ENCODE data around the gene HOXC12.

HOXC12 gene

DNA sequence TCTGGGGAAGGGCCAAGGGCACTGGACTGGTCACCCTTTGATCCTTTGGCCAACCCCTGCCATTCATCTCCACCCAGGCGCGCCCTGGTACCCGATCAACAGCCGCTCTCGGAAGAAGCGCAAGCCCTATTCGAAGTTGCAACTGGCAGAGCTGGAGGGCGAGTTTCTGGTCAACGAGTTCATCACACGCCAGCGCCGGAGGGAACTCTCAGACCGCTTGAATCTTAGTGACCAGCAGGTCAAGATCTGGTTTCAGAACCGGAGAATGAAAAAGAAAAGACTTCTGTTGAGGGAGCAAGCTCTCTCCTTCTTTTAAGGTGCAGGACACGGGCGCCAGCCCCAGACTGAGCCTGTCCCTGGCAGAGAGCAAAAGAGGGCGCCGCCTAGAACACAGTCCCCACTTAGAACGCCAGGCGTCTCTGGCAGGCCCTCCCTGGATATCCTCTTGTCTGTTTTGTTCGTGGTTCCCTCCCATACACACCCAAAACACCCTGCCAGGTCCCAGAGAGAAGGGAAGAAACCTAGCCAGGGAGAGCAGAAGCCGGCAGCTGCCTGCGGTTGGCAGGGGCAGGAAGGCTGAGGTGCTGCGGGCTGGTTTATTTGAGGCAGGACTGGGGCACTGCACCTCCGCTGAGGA lies 1.7 kb downstream of the HOXC12 start:
- no peak for DNase-seq (ENCODE audit: low read depth in 3 of 3, low spot score in 1 of 3)

DNA sequence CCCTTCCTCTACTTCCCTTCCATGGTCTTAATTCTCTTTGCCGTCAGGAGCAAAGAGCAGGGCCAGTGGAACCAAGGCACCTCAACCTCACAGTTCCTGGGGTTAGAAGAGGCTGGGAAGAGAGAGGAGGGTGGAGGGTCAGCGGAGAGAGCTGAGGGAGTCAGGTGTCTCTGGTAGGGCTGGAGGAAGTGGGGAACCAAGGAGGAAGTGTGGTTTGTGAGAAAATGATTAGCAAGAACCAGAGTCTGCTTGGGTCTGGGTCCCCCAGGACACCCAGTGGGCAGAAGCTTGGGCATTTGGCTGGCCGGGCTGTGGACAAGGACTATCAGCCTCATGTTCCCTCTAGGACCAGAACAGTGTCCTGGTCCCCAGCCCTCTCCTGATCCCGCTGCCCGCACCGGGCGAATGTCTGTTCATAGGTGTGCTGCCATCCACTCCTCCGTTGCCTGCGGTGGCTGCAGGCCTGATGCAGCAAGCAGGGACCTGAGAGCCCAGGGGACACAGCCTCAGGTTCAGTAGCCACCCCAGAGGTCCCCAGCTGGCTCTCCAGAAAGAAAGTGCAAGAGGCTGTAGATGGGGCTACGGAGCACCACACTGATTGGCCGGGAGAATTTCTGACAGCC lies 2.3 kb downstream of the HOXC12 start:
- DNase-seq (ENCODE audit: low read depth in 3 of 3, low spot score in 1 of 3), result no peak

DNA sequence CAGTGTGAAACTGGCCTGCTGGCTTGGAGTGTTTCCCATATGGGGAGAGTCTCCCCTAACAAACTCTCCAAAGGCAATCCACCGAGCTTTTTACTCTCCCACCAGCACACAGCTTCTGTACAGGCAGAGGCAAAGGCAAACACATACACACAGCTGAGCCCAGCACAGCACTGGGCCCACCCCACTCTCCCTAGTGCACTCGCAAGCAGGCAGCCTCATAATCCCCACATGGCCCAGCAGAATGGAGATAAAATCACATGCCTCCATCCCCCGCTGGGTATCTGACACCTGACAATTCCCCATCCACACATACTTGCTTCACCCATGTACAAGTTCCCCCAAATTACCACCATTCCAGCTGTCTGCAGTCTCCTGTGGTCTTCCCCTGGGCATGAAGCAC lies 3.4 kb downstream of the HOXC12 start:
- DNase-seq (ENCODE audit: low read depth in 3 of 3, low spot score in 1 of 3), result no peak

- no peak for DNase-seq (ENCODE audit: low read depth in 3 of 3, low spot score in 1 of 3)
These were observed 4.6 kb downstream of the HOXC12 start for GRCh38 chr12:53959314-53959713.

GRCh38 chr12:53960187-53961024 lies 5.7 kb downstream of the HOXC12 start:
- DNase-seq (ENCODE audit: low read depth in 3 of 3, low spot score in 1 of 3), result no peak

DNA sequence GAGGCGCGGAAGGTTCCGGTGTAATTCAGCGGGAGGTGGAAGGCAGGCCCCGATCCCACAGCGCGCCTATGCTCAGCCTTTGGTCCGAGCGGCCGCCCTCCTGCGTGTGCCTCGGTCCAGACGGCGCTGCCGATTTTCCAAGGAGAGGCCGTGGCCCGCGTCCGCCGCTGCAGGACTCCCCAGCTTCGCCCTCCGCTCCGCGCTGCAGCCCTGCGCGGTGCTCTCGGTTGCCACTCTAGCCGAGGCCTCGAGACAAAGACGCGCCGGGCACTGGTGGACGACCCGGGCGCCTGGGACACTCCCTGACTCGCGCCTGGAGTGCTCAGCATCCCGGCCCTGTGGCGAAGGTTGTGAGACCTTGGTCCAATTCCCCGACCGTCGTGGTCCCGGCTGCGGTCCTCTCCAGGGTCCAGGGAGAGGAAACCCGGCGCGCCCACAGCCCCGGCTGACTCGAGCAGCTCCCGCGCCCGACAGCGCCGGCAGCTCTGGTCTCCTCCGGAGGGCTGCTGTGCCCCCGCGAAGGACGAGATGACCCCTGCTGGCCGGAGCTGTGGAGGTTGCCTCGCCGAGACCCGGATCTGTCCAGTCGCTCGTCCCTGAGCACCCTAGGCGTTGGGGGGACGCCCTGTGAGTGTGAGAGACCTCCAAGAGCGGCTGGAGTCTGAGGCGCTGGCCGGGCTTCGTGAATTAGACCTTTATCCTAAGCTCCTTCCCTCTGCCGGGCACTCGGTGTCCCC lies 6.5 kb downstream of the HOXC12 start:
- no peak for DNase-seq (ENCODE audit: low read depth in 3 of 3, low spot score in 1 of 3)

DNA sequence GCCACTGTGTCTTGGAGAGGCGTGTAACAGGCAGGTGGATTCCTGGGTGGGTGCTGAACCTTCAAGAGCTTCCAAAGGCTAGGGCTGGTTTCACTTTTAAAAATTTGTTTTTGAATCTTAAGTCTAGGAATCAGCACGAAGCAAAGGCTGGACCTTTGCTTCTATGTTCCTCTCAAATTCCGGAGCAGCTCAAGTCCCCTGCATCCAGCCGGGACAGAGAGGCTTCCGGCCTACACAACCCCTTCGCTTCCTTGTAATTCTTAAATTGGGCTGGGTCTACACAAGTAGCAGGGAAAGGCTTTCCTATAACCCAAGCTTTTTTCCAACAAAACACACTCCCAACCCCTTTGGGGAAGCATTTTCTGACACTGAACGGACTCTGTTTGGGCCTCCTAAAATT lies 8.3 kb downstream of the HOXC12 start:
- no peak for DNase-seq (ENCODE audit: low read depth in 3 of 3, low spot score in 1 of 3)

DNA sequence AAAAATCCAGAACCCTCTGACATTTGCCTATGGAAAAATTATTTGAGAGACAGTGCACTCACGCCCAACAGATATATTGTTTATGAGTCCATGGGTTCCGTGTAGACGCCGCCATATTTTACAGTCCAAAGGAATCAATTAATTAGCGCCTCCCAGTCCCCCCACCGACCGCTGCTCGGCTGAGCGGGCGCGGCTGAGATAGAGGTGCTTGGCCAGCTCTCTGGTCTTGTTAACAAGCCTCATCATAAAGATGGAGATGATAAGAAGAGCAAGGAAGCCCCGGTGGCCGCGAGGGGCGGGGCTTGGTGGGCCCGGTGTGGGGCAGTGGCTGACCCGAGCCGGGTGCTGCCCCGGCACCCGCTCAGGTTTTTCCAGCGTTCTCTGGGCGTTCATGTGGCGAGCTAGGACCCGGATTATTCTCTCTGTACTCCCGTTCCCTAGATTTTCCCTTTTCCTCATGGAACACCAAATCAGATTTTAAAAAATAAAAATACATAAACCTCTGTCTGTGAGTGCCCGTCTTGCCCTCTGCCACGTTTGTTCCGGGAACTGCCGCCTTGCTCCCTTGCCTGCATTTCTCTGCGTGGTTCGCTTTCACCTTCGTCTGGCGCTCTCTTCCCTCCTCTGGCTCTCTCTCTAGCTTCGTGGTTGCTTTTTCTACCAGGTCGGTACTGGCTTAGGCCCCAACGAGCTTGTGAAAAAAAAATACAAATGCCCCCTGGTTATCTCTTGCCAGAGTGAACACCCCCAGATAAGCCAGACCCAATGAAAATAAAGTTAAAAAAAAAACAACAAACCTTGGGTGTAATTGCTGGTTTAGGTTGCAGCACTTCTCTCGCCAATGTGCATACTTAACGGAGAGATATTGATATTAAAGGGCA lies 9.0 kb downstream of the HOXC12 start:
- no peak for DNase-seq (ENCODE audit: low read depth in 3 of 3, low spot score in 1 of 3)

DNA sequence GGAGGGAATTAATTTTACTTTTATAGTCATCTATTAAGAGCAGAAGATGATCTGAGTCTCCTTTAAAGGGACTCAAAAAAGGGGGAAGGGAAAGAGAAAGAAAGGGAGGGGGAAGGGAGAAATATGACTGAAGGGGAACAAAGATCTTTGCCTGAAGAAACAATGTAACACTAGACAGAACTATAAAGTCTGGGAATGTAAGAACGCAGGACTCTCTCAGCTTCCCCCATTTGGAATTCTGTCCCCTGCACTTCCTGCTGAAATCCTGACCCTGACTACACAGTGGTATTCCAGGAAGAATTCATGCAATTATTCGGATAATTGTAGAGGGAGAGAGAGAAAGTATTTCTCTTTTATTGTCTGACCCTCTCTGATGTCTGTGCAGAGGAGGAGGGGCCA lies 9.6 kb downstream of the HOXC12 start:
- DNase-seq (ENCODE audit: low read depth in 3 of 3, low spot score in 1 of 3), result no peak

GRCh38 chr12:53965281-53966084 lies 10.8 kb downstream of the HOXC12 start:
- DNase-seq (ENCODE audit: low read depth in 3 of 3, low spot score in 1 of 3), result no peak

GRCh38 chr12:53966085-53966384 lies 11.3 kb downstream of the HOXC12 start:
- no peak for DNase-seq (ENCODE audit: low read depth in 3 of 3, low spot score in 1 of 3)

DNA sequence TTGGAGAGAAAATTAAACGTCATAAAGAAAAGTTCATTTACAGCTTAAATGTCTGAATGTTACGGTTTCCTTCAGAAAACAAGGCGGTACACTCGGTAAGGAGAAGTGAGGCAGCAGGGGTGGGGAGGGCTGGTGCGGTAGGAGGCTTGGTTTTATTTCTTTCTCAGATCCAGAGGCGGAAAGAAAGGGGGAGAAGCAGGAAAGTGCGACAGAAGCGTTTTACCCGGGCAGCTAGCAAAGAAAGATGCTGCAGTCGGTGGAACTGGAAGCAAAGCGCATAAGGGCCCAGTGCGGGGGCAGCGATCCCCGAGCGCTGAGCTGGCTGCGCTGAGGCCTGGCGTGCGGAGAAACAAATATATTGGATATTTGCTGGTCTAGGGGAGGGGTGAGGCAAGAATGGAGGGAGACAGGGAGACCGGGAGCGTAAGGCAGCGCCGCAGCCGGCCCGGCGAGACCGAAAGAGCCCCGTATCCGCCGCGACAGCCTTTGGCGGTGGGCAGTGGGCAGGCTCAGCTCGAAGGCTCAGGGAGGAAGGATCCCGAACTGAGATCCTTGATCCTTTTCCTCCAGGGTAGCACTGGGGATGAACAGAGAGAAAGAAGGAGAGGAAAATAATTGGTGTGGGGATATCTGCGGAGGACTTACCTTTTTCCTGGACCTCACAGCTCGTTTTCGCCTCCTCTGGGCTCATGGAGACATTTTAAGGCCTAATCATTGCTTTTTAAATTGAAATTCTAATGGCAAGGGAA lies 11.9 kb downstream of the HOXC12 start:
- no peak for DNase-seq (ENCODE audit: low read depth in 3 of 3, low spot score in 1 of 3)

DNA sequence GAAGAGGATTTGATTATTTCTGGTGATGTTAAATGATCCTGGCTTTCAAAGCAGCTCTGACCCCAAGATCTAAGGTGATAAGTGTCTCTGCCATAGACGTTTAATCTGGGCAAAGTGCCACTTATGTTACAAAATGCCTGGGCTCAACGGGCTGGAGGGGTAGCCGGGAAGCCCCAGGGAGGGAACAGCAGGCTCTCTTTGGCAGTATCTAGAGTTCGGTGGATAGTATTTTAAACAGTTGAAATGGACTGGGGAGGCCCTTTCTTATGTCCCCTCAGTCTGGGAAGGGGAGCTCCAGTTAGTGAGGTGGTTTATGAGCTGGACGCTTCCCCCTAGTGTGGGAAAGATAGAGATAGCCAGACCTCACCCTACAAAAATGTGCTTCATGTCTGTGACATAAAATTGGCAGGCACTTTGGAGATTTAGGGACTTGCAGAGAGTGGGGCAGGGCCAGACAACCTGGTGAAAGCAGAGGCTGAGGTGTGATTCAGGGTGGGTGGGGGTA lies 12.8 kb downstream of the HOXC12 start:
- no peak for DNase-seq (ENCODE audit: low read depth in 3 of 3, low spot score in 1 of 3)

DNA sequence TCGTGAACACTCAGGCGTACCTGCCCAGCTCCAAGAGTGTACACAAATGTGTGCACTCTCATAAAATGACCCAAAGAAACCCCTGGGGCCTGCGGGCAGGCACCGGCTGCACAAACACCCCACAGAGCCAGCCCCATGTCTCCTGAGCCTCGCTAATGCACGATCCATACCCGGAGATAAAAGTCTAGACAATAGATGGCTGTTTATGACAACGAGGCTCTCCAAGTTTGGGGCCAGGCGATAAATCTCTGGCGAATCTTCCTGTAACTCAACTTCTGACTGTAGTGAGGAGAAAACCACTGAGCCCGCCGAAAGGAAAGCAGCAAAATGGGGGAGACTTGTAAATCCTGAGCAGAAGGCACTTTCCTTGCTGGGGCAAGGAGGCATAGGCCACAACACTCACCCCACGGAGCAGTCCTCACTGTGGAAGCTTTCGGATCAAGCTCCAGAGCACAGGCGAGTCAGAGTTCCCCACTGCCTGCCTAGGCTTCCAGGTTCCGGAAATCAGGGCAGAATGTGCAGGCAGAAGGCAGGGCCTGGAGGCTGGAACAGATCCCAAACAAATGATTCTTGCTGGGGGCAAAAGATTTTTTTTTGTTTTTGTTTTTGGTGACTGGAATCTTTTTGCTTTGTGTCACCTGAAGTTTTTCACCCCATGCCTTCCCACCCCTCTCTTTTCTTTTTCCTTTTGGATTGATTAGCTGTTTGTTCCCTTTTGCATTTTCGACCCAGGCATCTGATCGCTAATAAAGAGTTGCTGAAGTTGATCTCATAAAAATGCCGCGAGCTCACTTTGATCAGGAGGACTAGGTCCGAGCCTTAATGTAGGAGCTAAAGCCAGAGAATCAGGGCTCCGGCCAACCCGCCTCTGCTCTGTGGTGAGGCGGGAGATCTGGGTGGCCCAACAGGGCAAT lies 13.8 kb downstream of the HOXC12 start:
- DNase-seq (ENCODE audit: low read depth in 3 of 3, low spot score in 1 of 3), result no peak

GRCh38 chr12:53969588-53970259 lies 15.0 kb downstream of the HOXC12 start:
- no peak for DNase-seq (ENCODE audit: low read depth in 3 of 3, low spot score in 1 of 3)

DNA sequence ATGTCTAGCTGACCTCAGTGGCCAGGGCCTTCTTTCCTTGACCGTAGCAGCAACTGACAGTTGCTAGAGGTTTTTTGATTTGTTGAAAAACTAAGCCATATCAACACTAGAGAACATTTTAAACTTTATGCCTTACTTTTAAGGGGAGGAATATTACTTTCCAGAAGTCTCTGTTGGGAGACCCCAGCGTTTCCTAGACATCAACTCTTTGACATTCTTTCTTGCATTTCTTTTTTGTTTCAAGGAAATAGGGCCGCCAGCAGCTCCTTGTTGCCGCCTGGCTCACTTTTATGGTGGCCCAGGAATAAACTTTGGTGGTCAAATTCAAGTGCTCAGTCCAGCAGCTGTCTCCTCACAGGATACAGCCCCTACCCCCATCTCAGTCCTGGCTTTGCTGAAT lies 15.7 kb downstream of the HOXC12 start:
- DNase-seq (ENCODE audit: low read depth in 3 of 3, low spot score in 1 of 3), result no peak

DNA sequence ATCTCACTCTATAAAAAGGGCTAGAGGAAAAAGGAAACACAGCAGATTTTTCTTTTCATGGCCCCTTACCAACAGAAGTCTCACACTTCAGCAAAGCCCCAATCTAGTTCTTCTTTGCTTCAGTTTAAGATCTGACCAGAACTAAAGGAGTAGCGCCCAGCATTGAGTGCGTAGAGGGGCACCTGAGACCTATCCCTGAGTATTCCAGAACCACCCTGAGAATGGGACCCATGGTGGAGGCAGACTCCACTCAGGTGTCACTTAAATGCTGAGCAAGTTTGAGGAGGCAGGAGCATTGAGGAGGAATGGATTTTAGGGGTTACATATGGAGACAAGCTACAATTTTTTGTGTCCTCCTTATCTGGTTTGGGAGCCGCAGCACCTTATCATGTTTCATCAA lies 16.4 kb downstream of the HOXC12 start:
- DNase-seq (ENCODE audit: low read depth in 3 of 3, low spot score in 1 of 3), result no peak

DNA sequence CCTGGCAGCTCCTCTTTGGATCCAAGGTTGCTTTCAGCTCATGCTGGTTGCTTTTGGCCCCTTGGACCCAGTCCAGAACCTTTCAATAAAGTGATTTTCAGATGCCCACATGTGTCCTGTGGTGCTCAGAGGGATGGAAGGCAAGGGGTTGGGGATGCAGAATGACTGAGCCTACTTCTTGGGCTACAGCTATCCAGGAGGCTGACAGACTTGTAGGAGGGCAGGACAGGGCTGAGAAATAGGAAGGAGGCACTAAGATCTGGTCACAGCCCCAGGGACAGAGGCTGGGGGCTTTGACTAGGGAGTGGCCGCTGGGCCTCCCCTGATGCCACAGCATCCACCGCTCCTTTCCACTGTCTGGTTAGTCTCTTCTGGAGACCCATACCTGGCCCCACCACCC lies 17.0 kb downstream of the HOXC12 start:
- DNase-seq (ENCODE audit: low read depth in 3 of 3, low spot score in 1 of 3), result no peak
